A673 (cell line): ENCODE results near the gene PDZD8. TPM values are rescaled to one million over a fixed set of nuclear protein-coding genes. Genes with fewer than 3 reads are reported as not detected.

Source experiments
- BruUV-seq: library from RNA; stranded (reverse); fragments of 400-500 nt; replicated peaks from 2 replicates; lab custom pipeline; 2021; lab: Mats Ljungman, UMichigan
- CTCF ChIA-PET: fragments of 300-600 bp; sonication (Branson Sonifier 250); formaldehyde crosslinking; loops from one replicate; lab custom pipeline; 2022; ENCODE audit warnings: antibody characterized with exemption; lab: Charles Lee
- POLR2A ChIA-PET: fragments of 300-600 bp; sonication (Branson Sonifier 250); formaldehyde crosslinking; loops from one replicate; lab custom pipeline; 2022; ENCODE audit warnings: antibody characterized with exemption; ENCODE audit not compliant: low non-redundant PET; lab: Charles Lee
- DNase-seq: peaks from one replicate; pipeline ENCODE4 v3.0.0-alpha.2; 2015; ENCODE audit warnings: low spot score
- H3K27ac ChIP-seq: fragments of 200-600 bp; sonication (generic); 2 replicates; pipeline ENCODE4 v1.5.1; 2016; ENCODE audit warnings: mixed run types, low read depth, mild to moderate bottlenecking, mixed read lengths, antibody characterized with exemption, low read length; ENCODE audit not compliant: poor library complexity, severe bottlenecking
- H3K27me3 ChIP-seq: fragments of 200-600 bp; sonication (generic); replicated peaks from 2 replicates; pipeline ENCODE4 v1.6.1; 2017; ENCODE audit warnings: mixed run types, low read depth, mild to moderate bottlenecking, mixed read lengths, antibody characterized with exemption, low read length; ENCODE audit not compliant: insufficient read depth, poor library complexity
- H3K36me3 ChIP-seq: fragments of 200-600 bp; sonication (generic); 2 replicates; pipeline ENCODE4 v1.6.1; 2016; ENCODE audit warnings: mixed run types, mild to moderate bottlenecking, mixed read lengths, antibody characterized with exemption, low read length; ENCODE audit not compliant: insufficient read depth, poor library complexity, severe bottlenecking
- H3K4me1 ChIP-seq: fragments of 200-600 bp; sonication (generic); 2 replicates; pipeline ENCODE4 v1.6.1; 2017; ENCODE audit warnings: mixed run types, mild to moderate bottlenecking, mixed read lengths, antibody characterized with exemption, low read length; ENCODE audit not compliant: insufficient read depth, poor library complexity, severe bottlenecking
- H3K4me3 ChIP-seq: fragments of 200-600 bp; sonication (generic); 2 replicates; pipeline ENCODE4 v1.5.1; 2016; ENCODE audit warnings: low read depth, mixed run types, mild to moderate bottlenecking, mixed read lengths, low read length; ENCODE audit not compliant: poor library complexity, severe bottlenecking
- H3K9me3 ChIP-seq: fragments of 200-600 bp; sonication (generic); 2 replicates; pipeline ENCODE4 v1.6.1; 2016; ENCODE audit warnings: mixed run types, low read depth, mild to moderate bottlenecking, mixed read lengths, antibody characterized with exemption, low read length; ENCODE audit not compliant: poor library complexity, severe bottlenecking
- CTCF ChIP-seq: fragments of 300-800, 200-600 bp; sonication (generic); conservative IDR thresholded peaks from 2 replicates; pipeline ENCODE4 v1.5.1; 2017; ENCODE audit warnings: low read depth, mild to moderate bottlenecking, antibody characterized with exemption, low read length, moderate library complexity, mixed read lengths
- EZH2 ChIP-seq: fragments of 200-600 bp; sonication (generic); IDR thresholded peaks from 2 replicates; pipeline ENCODE4 v1.6.1; 2017; ENCODE audit warnings: borderline replicate concordance, low read depth, mild to moderate bottlenecking, mixed read lengths, antibody characterized with exemption, low read length; ENCODE audit not compliant: poor library complexity, severe bottlenecking
- intact Hi-C: fragments of 100-400 bp; cut with micrococcal nuclease; formaldehyde crosslinking; loops from one replicate; pipeline ENCODE4 v1.10.0; 2022; ENCODE audit not compliant: unreplicated experiment
- total RNA-seq: library from RNA; stranded (reverse); gene quantifications from 2 replicates; pipeline ENCODE4 v1.2.3, GENCODE V29; 2021

Gene PDZD8
- total RNA-seq, 1 experiment from 2014 or later: 29.5 TPM

GRCh38 chr10:117412469-117413010 is 37.3 kb upstream of the PDZD8 start:
- no peak for DNase-seq
- Histone ChIP-seq H3K36me3 (no peaks in the 10 kb centered on the region), H3K4me3 (no peak overlapping the region), H3K9me3 (no peaks in the 10 kb centered on the region), H3K27ac (no peak overlapping the region), H3K27me3 (peaks cover 8% of the 10 kb centered on the region), H3K4me1 (no peaks in the 10 kb centered on the region)
- POLR2A ChIA-PET: no interaction called here
- TF ChIP-seq CTCF (no peak), EZH2 (no peak)
- intact Hi-C loops: no loop called here
- BruUV-seq: no TSS peak
- CTCF ChIA-PET: no interaction called here

GRCh38 chr10:117411479-117412399 is 36.5 kb upstream of the PDZD8 start:
- Histone ChIP-seq H3K27ac (no peak overlapping the region), H3K4me3 (no peak overlapping the region), H3K9me3 (no peaks in the 10 kb centered on the region), H3K36me3 (no peaks in the 10 kb centered on the region), H3K27me3 (peaks cover 8% of the 10 kb centered on the region), H3K4me1 (no peaks in the 10 kb centered on the region)
- intact Hi-C loops: no loop called here
- no peak for TF ChIP-seq CTCF
- TF ChIP-seq EZH2: no peak
- ChIA-PET POLR2A (no interaction called here), CTCF (no interaction called here)
- no TSS peak for BruUV-seq
- DNase-seq: no peak

- no peak overlapping the region for H3K4me3 ChIP-seq
- CTCF ChIA-PET: interaction anchor here (0.5 kb wide), 1 partner anchor 92 kb away, joined by 3 read pairs; no protein-coding TSS in a partner anchor
- no peaks in the 10 kb centered on the region for H3K9me3 ChIP-seq
- TF ChIP-seq CTCF (no peak), EZH2 (no peak)
- DNase-seq: no peak
- peaks cover 8% of the 10 kb centered on the region for H3K27me3 ChIP-seq
- H3K27ac ChIP-seq: no peak overlapping the region
- POLR2A ChIA-PET: no interaction called here
- BruUV-seq: no TSS peak
- no peaks in the 10 kb centered on the region for H3K4me1 ChIP-seq
- intact Hi-C loops: no loop called here
- H3K36me3 ChIP-seq: no peaks in the 10 kb centered on the region
Observed at GRCh38 chr10:117410557-117410956, 35.3 kb upstream of the PDZD8 start.
